ENCODE measurements around the gene ANXA2.

ANXA2 gene

GRCh38 chr15:60374628-60375081, 23.1 kb downstream of the ANXA2 start:
- Histone ChIP-seq H3K36me3 (ENCODE audit: control insufficient read depth, insufficient read depth, low read length) (peaks cover 76% of the 10 kb centered on the region), H3K9me3 (ENCODE audit: control insufficient read depth, insufficient read depth, low read depth, low read length) (no peaks in the 10 kb centered on the region), H3K27ac (ENCODE audit: low read depth, low read length) (peak overlapping the region; percentile 69), H3K27me3 (ENCODE audit: control insufficient read depth, insufficient read depth, low read length) (peaks cover 4% of the 10 kb centered on the region; the same call in 1 of the 2 replicates), H3K9ac (ENCODE audit: low read length) (peak overlapping the region; percentile 65), H3K4me1 (ENCODE audit: control insufficient read depth, insufficient read depth, low read length) (peaks cover 28% of the 10 kb centered on the region), H3K4me3 (ENCODE audit: low read depth, low read length) (no peak overlapping the region)

GRCh38 chr15:60374209-60374608, 23.6 kb downstream of the ANXA2 start:
- H3K4me1 ChIP-seq (ENCODE audit: control insufficient read depth, insufficient read depth, low read length): peaks cover 28% of the 10 kb centered on the region
- H3K27ac ChIP-seq (ENCODE audit: low read depth, low read length): peak overlapping the region; percentile 69
- peaks cover 76% of the 10 kb centered on the region for H3K36me3 ChIP-seq (ENCODE audit: control insufficient read depth, insufficient read depth, low read length)
- peak overlapping the region; percentile 65 for H3K9ac ChIP-seq (ENCODE audit: low read length)
- peaks cover 4% of the 10 kb centered on the region; the same call in 1 of the 2 replicates for H3K27me3 ChIP-seq (ENCODE audit: control insufficient read depth, insufficient read depth, low read length)
- no peaks in the 10 kb centered on the region for H3K9me3 ChIP-seq (ENCODE audit: control insufficient read depth, insufficient read depth, low read depth, low read length)
- H3K4me3 ChIP-seq (ENCODE audit: low read depth, low read length): no peak overlapping the region

GRCh38 chr15:60373745-60374144, 24.0 kb downstream of the ANXA2 start:
- no peak overlapping the region for H3K4me3 ChIP-seq (ENCODE audit: low read depth, low read length)
- H3K9me3 ChIP-seq (ENCODE audit: control insufficient read depth, insufficient read depth, low read depth, low read length): no peaks in the 10 kb centered on the region
- peaks cover 4% of the 10 kb centered on the region; the same call in 1 of the 2 replicates for H3K27me3 ChIP-seq (ENCODE audit: control insufficient read depth, insufficient read depth, low read length)
- H3K27ac ChIP-seq (ENCODE audit: low read depth, low read length): no peak overlapping the region
- H3K9ac ChIP-seq (ENCODE audit: low read length): peak overlapping the region; percentile 65
- peaks cover 80% of the 10 kb centered on the region for H3K36me3 ChIP-seq (ENCODE audit: control insufficient read depth, insufficient read depth, low read length)
- H3K4me1 ChIP-seq (ENCODE audit: control insufficient read depth, insufficient read depth, low read length): peaks cover 28% of the 10 kb centered on the region

- Histone ChIP-seq H3K27ac (ENCODE audit: low read depth, low read length) (peak overlapping the region; percentile 18; the same call in 1 of the 2 replicates), H3K9ac (ENCODE audit: low read length) (no peak overlapping the region), H3K9me3 (ENCODE audit: control insufficient read depth, insufficient read depth, low read depth, low read length) (no peaks in the 10 kb centered on the region), H3K36me3 (ENCODE audit: control insufficient read depth, insufficient read depth, low read length) (peaks cover 81% of the 10 kb centered on the region), H3K4me3 (ENCODE audit: low read depth, low read length) (no peak overlapping the region), H3K4me1 (ENCODE audit: control insufficient read depth, insufficient read depth, low read length) (peaks cover 28% of the 10 kb centered on the region), H3K27me3 (ENCODE audit: control insufficient read depth, insufficient read depth, low read length) (peaks cover 4% of the 10 kb centered on the region; the same call in 1 of the 2 replicates)
These were observed 24.5 kb downstream of the ANXA2 start for GRCh38 chr15:60373327-60373726.

- H3K9ac ChIP-seq (ENCODE audit: low read length): no peak overlapping the region
- peaks cover 28% of the 10 kb centered on the region for H3K4me1 ChIP-seq (ENCODE audit: control insufficient read depth, insufficient read depth, low read length)
- no peak overlapping the region for H3K4me3 ChIP-seq (ENCODE audit: low read depth, low read length)
- H3K27ac ChIP-seq (ENCODE audit: low read depth, low read length): no peak overlapping the region
- H3K9me3 ChIP-seq (ENCODE audit: control insufficient read depth, insufficient read depth, low read depth, low read length): no peaks in the 10 kb centered on the region
- H3K27me3 ChIP-seq (ENCODE audit: control insufficient read depth, insufficient read depth, low read length): peaks cover 4% of the 10 kb centered on the region; the same call in 1 of the 2 replicates
- peaks cover 77% of the 10 kb centered on the region for H3K36me3 ChIP-seq (ENCODE audit: control insufficient read depth, insufficient read depth, low read length)
These were observed 25.0 kb downstream of the ANXA2 start for GRCh38 chr15:60372756-60373155.

GRCh38 chr15:60372227-60372626, 25.6 kb downstream of the ANXA2 start:
- peaks cover 4% of the 10 kb centered on the region; the same call in 1 of the 2 replicates for H3K27me3 ChIP-seq (ENCODE audit: control insufficient read depth, insufficient read depth, low read length)
- no peaks in the 10 kb centered on the region for H3K9me3 ChIP-seq (ENCODE audit: control insufficient read depth, insufficient read depth, low read depth, low read length)
- H3K9ac ChIP-seq (ENCODE audit: low read length): no peak overlapping the region
- H3K4me3 ChIP-seq (ENCODE audit: low read depth, low read length): no peak overlapping the region
- H3K4me1 ChIP-seq (ENCODE audit: control insufficient read depth, insufficient read depth, low read length): peaks cover 28% of the 10 kb centered on the region
- peaks cover 76% of the 10 kb centered on the region for H3K36me3 ChIP-seq (ENCODE audit: control insufficient read depth, insufficient read depth, low read length)
- no peak overlapping the region for H3K27ac ChIP-seq (ENCODE audit: low read depth, low read length)

GRCh38 chr15:60371175-60372051, 26.4 kb downstream of the ANXA2 start:
- H3K4me1 ChIP-seq (ENCODE audit: control insufficient read depth, insufficient read depth, low read length): peaks cover 24% of the 10 kb centered on the region
- peaks cover 68% of the 10 kb centered on the region for H3K36me3 ChIP-seq (ENCODE audit: control insufficient read depth, insufficient read depth, low read length)
- H3K4me3 ChIP-seq (ENCODE audit: low read depth, low read length): no peak overlapping the region
- H3K27me3 ChIP-seq (ENCODE audit: control insufficient read depth, insufficient read depth, low read length): peaks cover 4% of the 10 kb centered on the region; the same call in 1 of the 2 replicates
- H3K9ac ChIP-seq (ENCODE audit: low read length): no peak overlapping the region
- H3K9me3 ChIP-seq (ENCODE audit: control insufficient read depth, insufficient read depth, low read depth, low read length): no peaks in the 10 kb centered on the region
- no peak overlapping the region for H3K27ac ChIP-seq (ENCODE audit: low read depth, low read length)

- Histone ChIP-seq H3K27me3 (ENCODE audit: control insufficient read depth, insufficient read depth, low read length) (peaks cover 4% of the 10 kb centered on the region; the same call in 1 of the 2 replicates), H3K27ac (ENCODE audit: low read depth, low read length) (no peak overlapping the region), H3K4me1 (ENCODE audit: control insufficient read depth, insufficient read depth, low read length) (peaks cover 22% of the 10 kb centered on the region), H3K9ac (ENCODE audit: low read length) (no peak overlapping the region), H3K9me3 (ENCODE audit: control insufficient read depth, insufficient read depth, low read depth, low read length) (no peaks in the 10 kb centered on the region), H3K4me3 (ENCODE audit: low read depth, low read length) (no peak overlapping the region), H3K36me3 (ENCODE audit: control insufficient read depth, insufficient read depth, low read length) (peaks cover 65% of the 10 kb centered on the region; the same call in 1 of the 2 replicates)
These were observed 27.0 kb downstream of the ANXA2 start for GRCh38 chr15:60370869-60371136.

- no peak overlapping the region for H3K9ac ChIP-seq (ENCODE audit: low read length)
- no peak overlapping the region for H3K4me3 ChIP-seq (ENCODE audit: low read depth, low read length)
- no peaks in the 10 kb centered on the region for H3K9me3 ChIP-seq (ENCODE audit: control insufficient read depth, insufficient read depth, low read depth, low read length)
- peaks cover 17% of the 10 kb centered on the region for H3K4me1 ChIP-seq (ENCODE audit: control insufficient read depth, insufficient read depth, low read length)
- no peak overlapping the region for H3K27ac ChIP-seq (ENCODE audit: low read depth, low read length)
- H3K27me3 ChIP-seq (ENCODE audit: control insufficient read depth, insufficient read depth, low read length): peaks cover 4% of the 10 kb centered on the region; the same call in 1 of the 2 replicates
- peaks cover 62% of the 10 kb centered on the region for H3K36me3 ChIP-seq (ENCODE audit: control insufficient read depth, insufficient read depth, low read length)
These were observed 27.5 kb downstream of the ANXA2 start for GRCh38 chr15:60370105-60370868.

GRCh38 chr15:60369696-60370095, 28.1 kb downstream of the ANXA2 start:
- no peak overlapping the region for H3K27ac ChIP-seq (ENCODE audit: low read depth, low read length)
- no peak overlapping the region for H3K4me3 ChIP-seq (ENCODE audit: low read depth, low read length)
- peaks cover 4% of the 10 kb centered on the region; the same call in 1 of the 2 replicates for H3K27me3 ChIP-seq (ENCODE audit: control insufficient read depth, insufficient read depth, low read length)
- H3K36me3 ChIP-seq (ENCODE audit: control insufficient read depth, insufficient read depth, low read length): peaks cover 65% of the 10 kb centered on the region
- H3K9me3 ChIP-seq (ENCODE audit: control insufficient read depth, insufficient read depth, low read depth, low read length): no peaks in the 10 kb centered on the region
- peaks cover 11% of the 10 kb centered on the region for H3K4me1 ChIP-seq (ENCODE audit: control insufficient read depth, insufficient read depth, low read length)
- H3K9ac ChIP-seq (ENCODE audit: low read length): no peak overlapping the region

GRCh38 chr15:60364612-60364924, 33.2 kb downstream of the ANXA2 start:
- Histone ChIP-seq H3K4me1 (ENCODE audit: control insufficient read depth, insufficient read depth, low read length) (no peaks in the 10 kb centered on the region), H3K27ac (ENCODE audit: low read depth, low read length) (no peak overlapping the region), H3K27me3 (ENCODE audit: control insufficient read depth, insufficient read depth, low read length) (no peaks in the 10 kb centered on the region), H3K9ac (ENCODE audit: low read length) (no peak overlapping the region), H3K36me3 (ENCODE audit: control insufficient read depth, insufficient read depth, low read length) (peaks cover 68% of the 10 kb centered on the region), H3K9me3 (ENCODE audit: control insufficient read depth, insufficient read depth, low read depth, low read length) (no peaks in the 10 kb centered on the region), H3K4me3 (ENCODE audit: low read depth, low read length) (no peak overlapping the region)
